Activated B cell treated with CpG ODN at 0.5 μM for 24 hours (primary cell): ENCODE data around the gene CD164. TPM values are rescaled to one million over a fixed set of nuclear protein-coding genes. Genes with fewer than 3 reads are reported as not detected.
"Not testable (repeated sequence)": the region's sequence is repeated elsewhere in the genome, so short reads cannot be mapped to it uniquely, and the experiment has no call there.

Source experiments
- ATAC-seq: fragments of 200-7000 bp; cut with Tn5 transposase; one replicate; pipeline ENCODE4 v1.10.0; 2021; ENCODE audit warnings: low read depth, mild to moderate bottlenecking, moderate library complexity
- CTCF ChIA-PET: fragments of 350-600 bp; sonication (Branson Sonifier 250); formaldehyde crosslinking; loops from one replicate; lab custom pipeline; 2021; ENCODE audit warnings: antibody characterized with exemption; lab: Charles Lee
- POLR2A ChIA-PET: fragments of 350-600 bp; sonication (Branson Sonifier 250); formaldehyde crosslinking; loops from one replicate; lab custom pipeline; 2021; ENCODE audit warnings: antibody characterized with exemption; lab: Charles Lee
- DNase-seq: peaks from one replicate; pipeline ENCODE4 v3.0.0; 2022
- H3K27ac Mint-ChIP-seq: one replicate; pipeline ENCODE4 v1.8.0; 2020; ENCODE audit warnings: mixed read lengths
- H3K27me3 Mint-ChIP-seq: one replicate; pipeline ENCODE4 v1.8.0; 2021; ENCODE audit warnings: mixed read lengths
- H3K36me3 Mint-ChIP-seq: one replicate; pipeline ENCODE4 v1.8.0; 2021; ENCODE audit warnings: low read depth, mixed read lengths
- H3K4me1 Mint-ChIP-seq: one replicate; pipeline ENCODE4 v1.8.0; 2021; ENCODE audit warnings: mixed read lengths
- H3K4me3 Mint-ChIP-seq: one replicate; pipeline ENCODE4 v1.8.0; 2020; ENCODE audit warnings: mild to moderate bottlenecking, mixed read lengths
- H3K9me3 Mint-ChIP-seq: one replicate; pipeline ENCODE4 v1.8.0; 2020; ENCODE audit warnings: mixed read lengths
- CTCF ChIP-seq: fragments of 200-600 bp; IDR thresholded peaks from one replicate; pipeline ENCODE4 v1.8.0; 2022; ENCODE audit warnings: antibody characterized with exemption, mild to moderate bottlenecking
- intact Hi-C: fragments of 100-400 bp; cut with micrococcal nuclease; formaldehyde crosslinking; loops from one replicate; pipeline ENCODE4 v1.15.1; 2024
- total RNA-seq: library from RNA; stranded (reverse); gene quantifications from 2 replicates; pipeline ENCODE4 v1.2.3, GENCODE V29; 2022

The CD164 gene
- total RNA-seq, 1 donor from 2014 or later = 189 TPM

- no peaks in the 10 kb centered on the region for H3K4me1 Mint-ChIP-seq
- no peaks in the 10 kb centered on the region for H3K36me3 Mint-ChIP-seq
- no peaks in the 10 kb centered on the region for H3K27me3 Mint-ChIP-seq
- intact Hi-C loops = no loop called here
- no peaks in the 10 kb centered on the region for H3K9me3 Mint-ChIP-seq
- no peak overlapping the region for H3K27ac Mint-ChIP-seq
- POLR2A ChIA-PET = no interaction called here
- no peak overlapping the region for H3K4me3 Mint-ChIP-seq
- no peak for ATAC-seq
- TF ChIP-seq CTCF = no peak
- DNase-seq = no peak
- CTCF ChIA-PET = no interaction called here
Observed at GRCh38 chr6:109342506-109342905, 39.8 kb downstream of the CD164 start.

GRCh38 chr6:109340811-109341210, 41.5 kb downstream of the CD164 start:
- H3K27me3 Mint-ChIP-seq = no peaks in the 10 kb centered on the region
- no peak for ATAC-seq
- DNase-seq = no peak
- TF ChIP-seq CTCF = no peak
- H3K27ac Mint-ChIP-seq = no peak overlapping the region
- ChIA-PET CTCF (no interaction called here), POLR2A (no interaction called here)
- no peaks in the 10 kb centered on the region for H3K9me3 Mint-ChIP-seq
- intact Hi-C loops = no loop called here
- H3K36me3 Mint-ChIP-seq = no peaks in the 10 kb centered on the region
- H3K4me3 Mint-ChIP-seq = no peak overlapping the region
- no peaks in the 10 kb centered on the region for H3K4me1 Mint-ChIP-seq

- TF ChIP-seq CTCF = no peak
- Mint-ChIP-seq H3K4me1 (no peaks in the 10 kb centered on the region), H3K27ac (no peak overlapping the region), H3K9me3 (no peaks in the 10 kb centered on the region), H3K27me3 (no peaks in the 10 kb centered on the region), H3K36me3 (no peaks in the 10 kb centered on the region), H3K4me3 (no peak overlapping the region)
- no peak for ATAC-seq
- POLR2A ChIA-PET = no interaction called here
- intact Hi-C loops = no loop called here
- no peak for DNase-seq
- CTCF ChIA-PET = no interaction called here
Observed at GRCh38 chr6:109339906-109340678, 42.2 kb downstream of the CD164 start.

GRCh38 chr6:109336221-109336961, 45.9 kb downstream of the CD164 start:
- H3K9me3 Mint-ChIP-seq = no peaks in the 10 kb centered on the region
- no peak overlapping the region for H3K27ac Mint-ChIP-seq
- no peak overlapping the region for H3K4me3 Mint-ChIP-seq
- intact Hi-C loops = no loop called here
- no peaks in the 10 kb centered on the region for H3K4me1 Mint-ChIP-seq
- no peak for TF ChIP-seq CTCF
- DNase-seq = no peak
- POLR2A ChIA-PET = no interaction called here
- no peak for ATAC-seq
- H3K36me3 Mint-ChIP-seq = no peaks in the 10 kb centered on the region
- CTCF ChIA-PET = no interaction called here
- H3K27me3 Mint-ChIP-seq = no peaks in the 10 kb centered on the region

- DNase-seq, H3K36me3 Mint-ChIP-seq, POLR2A ChIA-PET, H3K27me3 Mint-ChIP-seq, H3K4me1 Mint-ChIP-seq, H3K27ac Mint-ChIP-seq, ATAC-seq, H3K9me3 Mint-ChIP-seq, H3K4me3 Mint-ChIP-seq, CTCF ChIA-PET: not testable (repeated sequence)
- intact Hi-C loops = loop anchor here (5.0 kb wide), 1 partner anchor 38 kb away; no protein-coding TSS in a partner anchor
Observed at GRCh38 chr6:109333870-109334269, 48.4 kb downstream of the CD164 start.
